Activated T-helper 9 cell treated with anti-CD3 and anti-CD28 coated beads, Interleukin-2, amount 50 U/mL, for 16 hours (primary cell): ENCODE results near the gene ZCCHC10.
A peak's percentile ranks its signal among the peaks of the same experiment; 100 is the strongest.
"Not testable (repeated sequence)": the region's sequence is repeated elsewhere in the genome, so short reads cannot be mapped to it uniquely, and the experiment has no call there.

Experiments used
- DNase-seq: peaks from one replicate; pipeline ENCODE4 v3.0.0-alpha.2; 2020; ENCODE audit warnings: low read depth

The ZCCHC10 gene

DNA sequence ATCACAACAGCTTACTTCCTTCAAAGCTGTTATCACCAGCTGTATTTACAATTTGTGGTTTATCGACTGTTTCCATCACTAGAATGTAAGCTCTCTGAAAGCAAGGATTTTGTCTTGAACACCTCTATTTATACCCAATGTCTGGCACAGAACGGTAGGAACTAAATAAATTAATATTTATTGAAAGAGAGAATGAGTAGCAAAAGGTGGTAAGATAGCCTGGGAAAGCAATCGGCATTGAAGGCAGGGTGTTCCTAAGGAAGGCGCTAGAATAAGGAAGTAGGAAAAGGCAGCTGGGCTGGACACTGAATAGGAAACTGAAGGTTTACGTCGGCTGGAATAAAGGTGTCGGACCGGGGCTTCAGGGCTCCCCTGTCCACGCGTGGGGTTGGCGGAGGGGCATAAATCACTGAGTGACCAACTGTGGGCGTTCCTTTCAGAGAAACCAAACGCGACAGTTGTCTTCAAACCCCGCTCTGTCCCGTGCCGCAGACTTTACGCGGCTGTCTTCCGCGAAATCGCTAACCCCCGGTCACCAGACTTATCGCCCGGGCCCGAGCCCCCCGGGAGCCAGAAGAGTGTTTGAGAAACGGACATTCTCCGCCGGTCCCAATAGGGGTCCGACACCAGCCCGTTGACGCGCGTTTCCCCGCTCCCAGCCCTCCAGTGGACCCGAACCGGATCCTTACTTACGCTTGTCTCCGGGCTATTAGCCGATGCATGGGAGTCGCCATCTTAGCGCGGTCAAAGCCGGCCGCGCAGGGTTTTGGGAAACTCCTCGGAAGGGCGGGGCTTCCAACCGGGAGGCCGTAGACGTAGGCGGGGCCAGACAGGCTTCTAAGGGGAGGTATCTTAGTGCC lies at the start of gene ZCCHC10:
Gene ZCCHC10 (minus strand): TSS at position 746 of the 860 bp plus-strand sequence. CDS start 12 bp downstream, at position 734.
- peak; percentile 87 for DNase-seq

DNA sequence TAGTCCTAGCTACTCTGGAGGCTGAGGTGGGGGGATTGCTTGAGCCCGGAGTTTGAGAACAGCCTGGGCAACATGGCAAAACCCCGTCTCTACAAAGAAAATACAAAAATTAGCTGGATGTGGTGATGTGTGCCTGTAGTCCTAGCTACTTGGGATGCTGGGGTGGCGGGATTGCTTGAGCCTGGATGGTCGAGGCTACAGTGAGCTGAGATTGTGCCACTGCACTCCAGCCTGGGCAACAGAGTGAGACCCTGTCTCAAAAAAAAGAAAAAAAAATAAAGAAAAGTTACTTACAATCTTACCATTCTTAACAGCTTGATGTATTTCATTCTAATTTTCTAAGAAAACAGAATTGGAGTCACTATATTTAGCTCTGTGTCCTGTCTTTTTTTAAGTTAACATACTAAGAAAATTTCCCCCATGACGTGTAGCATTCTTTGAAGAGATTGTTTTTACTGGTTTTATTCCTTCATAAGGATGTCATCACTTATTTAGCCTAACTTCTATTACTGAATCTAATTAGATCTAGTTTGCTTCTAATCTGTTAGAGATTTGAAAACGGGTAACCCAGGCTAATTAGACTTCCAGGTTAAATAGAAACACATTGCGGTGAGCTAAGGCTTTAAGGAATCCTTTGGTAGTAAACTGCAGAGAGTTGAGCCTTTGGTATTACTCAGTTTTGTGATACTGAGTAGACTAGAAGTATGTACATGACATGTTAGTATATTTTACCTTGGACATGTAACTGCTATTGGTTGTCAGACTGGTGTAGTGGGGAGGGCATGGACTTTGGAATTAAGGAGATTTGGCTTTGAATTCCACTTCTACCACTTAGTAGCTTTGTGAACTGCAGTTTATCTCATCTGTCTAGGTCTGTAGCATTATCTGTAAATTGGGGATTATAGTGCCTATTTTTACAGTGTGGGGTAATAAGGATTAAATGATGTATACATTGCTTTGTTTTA lies 49.5 kb upstream of the ZCCHC10 start:
- DNase-seq: no peak

DNA sequence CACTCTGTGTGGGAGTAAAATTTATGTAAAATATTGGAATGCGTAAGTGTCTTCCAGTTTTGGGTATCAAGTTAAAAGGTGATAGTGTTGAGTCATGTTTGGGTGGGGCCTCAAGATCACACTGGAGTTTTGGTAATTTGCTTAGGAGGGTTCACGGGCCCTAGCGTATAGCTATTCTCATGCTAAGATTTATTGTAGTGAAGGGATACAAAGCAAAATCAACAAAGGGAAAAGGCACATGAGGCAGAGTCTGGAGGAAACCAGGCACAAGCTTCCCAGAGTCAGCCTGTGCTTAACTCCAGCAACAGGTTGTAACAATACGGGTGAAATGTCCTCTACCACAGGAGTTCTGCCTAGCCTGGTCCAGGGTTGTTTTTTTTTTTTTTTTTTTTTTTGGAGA lies 45.7 kb upstream of the ZCCHC10 start:
- no peak for DNase-seq

DNA sequence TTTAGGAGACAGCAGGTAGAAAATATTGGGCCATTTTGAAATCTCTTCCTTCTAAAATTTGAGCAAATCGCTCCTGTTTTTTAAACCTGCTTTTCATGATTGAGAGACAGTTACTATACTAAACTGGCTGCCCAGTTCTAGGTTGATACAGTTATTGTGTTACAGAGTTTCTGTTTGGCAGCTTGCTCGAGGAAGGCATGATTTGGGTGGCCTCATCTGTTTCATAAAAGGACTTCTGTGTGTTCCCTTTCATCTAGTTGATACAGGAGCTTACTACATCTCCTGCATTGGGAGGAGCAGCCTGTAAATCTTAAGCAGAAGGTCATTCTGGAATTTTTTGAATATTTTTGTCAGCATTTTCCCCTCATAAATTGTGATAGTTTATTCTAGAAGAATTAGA lies 39.7 kb upstream of the ZCCHC10 start:
- no peak for DNase-seq

DNA sequence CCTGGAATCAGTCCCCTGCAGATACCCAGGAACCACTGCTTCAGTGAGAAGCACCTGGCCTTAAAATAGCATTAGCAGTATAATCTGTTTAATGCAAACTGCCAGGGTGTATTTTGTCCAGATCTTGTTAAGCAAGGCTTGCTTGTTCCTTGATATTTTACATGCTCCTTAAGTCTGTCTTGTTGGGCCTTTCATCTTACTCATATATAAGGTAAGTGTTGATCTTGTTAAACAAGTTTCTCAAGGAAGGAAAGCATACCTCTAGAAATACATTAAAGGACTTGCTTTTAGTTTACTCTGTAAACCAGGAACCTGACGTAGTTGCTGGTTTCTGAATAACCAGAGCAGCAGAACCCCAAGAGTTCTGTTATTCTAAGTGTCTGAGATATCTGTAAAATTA lies 39.1 kb upstream of the ZCCHC10 start:
- DNase-seq: no peak

DNA sequence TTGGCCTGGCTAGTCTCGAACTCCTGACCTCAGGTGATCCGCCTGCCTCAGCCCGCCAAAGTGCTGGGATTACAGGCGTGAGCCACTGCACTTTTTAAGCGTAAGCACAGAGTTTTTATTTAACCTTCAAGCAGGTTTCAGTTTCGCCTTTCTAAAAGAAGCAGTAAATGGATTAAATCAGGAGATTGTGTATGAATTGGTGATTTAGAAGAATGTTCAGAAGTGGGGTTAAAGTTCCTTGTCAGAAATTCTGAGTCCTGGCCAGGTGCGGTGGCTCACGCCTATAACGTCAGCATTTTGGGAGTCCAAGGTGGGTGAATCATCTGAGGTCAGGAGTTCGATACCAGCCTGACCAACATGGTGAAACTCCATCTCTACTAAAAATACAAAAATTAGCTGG lies 37.6 kb upstream of the ZCCHC10 start:
- DNase-seq: no peak

DNA sequence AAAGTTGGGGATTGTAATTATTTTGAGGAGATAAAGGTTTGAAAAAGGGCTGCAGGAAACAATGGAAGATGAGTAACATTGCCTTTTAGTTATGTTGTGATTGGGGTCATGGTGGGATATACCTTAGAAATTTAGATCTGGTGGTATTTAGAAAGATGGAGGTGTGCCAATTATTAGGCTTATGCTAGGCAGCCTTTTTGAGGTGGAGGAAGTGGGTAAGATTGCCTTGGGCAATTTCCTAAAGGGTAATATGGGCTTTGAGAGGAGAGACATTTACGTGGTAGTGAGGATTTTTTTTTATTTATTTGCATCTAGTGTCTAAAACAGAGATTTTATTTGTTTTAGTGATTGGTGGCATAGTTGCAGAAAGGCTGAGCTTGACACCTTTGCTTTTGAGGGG lies 35.9 kb upstream of the ZCCHC10 start:
- DNase-seq: no peak

DNA sequence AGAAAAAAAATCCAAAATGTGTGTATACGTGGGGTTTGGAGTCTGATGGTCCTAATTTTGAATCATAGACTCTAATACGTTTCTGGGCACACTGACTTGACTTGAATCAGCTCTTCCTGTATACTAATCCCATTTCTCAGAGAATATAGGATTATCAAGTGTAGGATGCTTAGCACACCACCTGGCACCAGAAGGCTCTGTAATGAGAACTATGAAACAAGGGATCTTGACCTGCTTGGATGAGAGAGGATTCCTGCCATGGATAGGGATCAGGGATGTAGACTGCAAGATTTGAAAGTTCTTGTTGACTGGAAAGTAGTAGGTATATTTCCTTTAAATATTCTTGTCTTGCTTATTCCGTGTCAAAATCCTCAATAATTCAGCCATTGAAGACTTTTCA lies 33.3 kb upstream of the ZCCHC10 start:
- DNase-seq: no peak

DNA sequence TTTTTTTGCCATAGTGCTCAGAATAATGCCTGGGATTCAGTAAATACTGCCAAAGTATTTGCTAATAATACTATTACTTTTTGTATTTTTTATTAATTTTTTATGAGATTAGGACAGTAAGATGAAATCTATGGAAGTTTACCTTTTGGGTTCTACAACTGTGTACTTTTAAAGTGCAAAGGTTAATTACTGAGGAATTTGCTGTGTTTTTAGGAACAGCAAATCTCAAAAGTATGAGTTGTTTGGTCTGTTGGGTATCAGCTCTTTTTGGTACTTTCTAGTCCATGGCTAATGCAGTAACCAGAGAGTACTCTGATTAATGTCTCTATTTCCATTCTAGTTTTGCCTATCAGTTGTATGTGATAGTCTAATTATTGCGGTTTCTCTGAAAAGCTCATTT lies 30.5 kb upstream of the ZCCHC10 start:
- DNase-seq: no peak

DNA sequence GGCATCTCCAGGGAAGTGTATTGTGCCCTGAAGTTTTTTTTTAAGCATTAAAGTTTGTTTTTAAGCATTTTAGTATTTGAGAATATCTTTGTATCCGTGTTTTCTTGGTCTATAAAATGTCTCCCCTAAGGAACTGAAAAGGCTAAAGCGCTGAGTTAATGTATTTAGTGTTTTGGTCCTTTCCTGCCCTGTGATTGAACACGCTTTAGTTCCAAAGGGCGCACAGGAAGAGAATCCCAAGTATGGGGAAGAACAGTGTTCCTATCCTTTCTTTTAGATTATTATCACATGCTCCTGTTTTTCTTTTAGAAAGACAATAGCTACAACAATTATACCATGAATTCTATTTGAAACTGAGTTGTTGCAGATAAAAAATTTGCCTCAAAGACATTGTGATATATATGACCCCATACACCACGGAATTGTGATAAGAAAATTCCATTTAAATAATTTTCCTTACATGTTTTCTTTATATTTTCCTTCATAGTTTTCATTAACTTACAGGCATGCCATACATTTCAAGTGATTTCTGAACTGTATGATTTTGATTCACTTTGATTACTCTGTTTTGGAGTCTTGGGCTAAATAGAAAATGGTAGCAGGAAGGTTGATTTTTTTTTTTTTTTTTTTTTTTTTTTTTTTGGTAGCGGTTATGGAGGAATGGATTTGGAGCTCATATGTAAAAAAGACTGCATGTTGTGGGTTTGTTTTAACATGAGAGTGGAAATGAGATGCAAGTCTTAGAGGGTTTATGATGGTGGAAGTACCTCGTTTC lies 28.5 kb upstream of the ZCCHC10 start:
- DNase-seq: no peak

DNA sequence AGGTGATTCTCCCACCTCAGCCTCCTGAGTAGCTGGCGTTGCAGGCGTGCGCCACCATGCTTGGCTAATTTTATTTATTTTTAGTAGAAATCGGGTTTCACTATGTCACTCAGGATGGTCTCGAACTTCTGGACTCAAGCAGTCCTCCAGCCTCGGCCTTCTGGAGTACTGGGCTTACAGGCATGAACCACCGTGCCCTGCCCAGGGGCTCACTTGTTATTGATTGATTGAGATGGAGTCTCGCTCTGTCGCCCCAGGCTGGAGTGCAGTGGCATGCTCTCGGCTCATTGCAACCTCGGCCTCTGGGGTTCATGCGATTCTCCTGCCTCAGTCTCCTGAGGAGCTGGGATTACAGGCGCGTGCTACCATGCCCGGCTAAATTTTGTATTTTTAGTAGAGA lies 27.1 kb upstream of the ZCCHC10 start:
- no peak for DNase-seq

DNA sequence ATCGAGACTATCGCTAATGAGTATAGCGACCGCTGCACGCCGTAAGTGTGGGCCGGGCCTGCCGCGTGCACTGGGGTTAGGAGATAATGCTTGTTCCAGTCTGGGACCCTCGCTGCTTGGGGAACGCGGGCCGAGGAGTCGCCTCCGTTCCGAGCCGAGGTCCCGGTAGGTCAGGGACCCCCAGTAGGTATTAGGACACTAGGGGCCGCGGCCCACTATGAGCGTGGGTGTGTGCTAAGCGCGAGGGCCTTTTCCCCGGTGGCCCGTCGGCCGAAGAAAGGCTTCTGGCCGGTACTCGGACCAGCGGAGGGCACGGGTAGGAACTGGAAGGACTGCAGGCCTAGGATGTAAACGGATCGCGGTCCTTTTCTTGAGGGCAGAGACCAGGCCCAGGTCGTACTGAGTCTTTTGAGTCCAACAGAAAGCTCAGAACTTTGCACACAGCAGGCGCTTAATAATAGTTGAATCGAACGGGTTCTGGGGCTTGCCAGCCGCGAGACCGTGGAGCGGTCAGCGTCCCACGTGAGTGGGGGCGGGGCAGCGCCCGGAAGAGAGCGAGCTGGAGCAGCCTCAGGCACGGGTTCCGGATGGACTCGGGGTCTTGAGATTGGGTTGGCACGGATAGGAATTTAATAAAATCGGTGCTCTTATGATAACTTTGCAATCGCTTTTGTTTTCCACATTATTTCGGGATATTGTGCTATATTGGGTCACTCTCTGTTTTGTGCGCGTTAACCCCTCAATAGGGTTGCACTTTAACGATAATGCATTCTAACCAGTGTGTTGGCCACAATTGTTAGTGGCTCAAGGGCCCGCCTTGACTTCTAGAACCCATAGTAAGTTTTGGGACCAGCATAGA lies 26.2 kb upstream of the ZCCHC10 start:
- DNase-seq: peak; percentile 36

DNA sequence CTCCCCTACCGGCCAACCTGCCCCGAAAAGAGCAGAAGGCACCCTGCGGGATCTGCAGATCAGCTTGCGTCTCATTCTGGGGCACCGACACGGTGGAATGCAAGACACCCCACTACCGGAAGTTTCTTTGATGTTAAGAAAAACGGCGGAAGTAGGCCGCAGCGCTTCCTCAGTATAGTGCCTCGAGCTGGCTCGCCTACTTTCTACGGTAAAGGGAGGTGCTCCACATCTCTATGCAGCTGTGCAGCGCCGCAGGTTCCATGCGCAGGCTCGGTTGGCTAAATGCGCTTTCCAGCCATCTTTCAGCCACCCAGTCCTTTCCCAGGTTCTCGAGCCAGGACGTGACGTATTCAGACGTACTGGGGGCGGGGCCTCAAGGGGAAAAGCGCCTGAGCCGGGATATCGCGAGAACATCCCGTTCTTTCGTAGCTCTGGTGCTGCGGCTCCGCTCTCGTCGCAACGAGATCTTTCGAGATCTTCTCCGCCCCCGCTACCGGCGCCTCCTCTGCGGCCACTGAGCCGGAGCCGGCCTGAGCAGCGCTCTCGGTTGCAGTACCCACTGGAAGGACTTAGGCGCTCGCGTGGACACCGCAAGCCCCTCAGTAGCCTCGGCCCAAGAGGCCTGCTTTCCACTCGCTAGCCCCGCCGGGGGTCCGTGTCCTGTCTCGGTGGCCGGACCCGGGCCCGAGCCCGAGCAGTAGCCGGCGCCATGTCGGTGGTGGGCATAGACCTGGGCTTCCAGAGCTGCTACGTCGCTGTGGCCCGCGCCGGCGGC lies 25.4 kb upstream of the ZCCHC10 start, which contains the start of gene HSPA4:
Gene HSPA4 (plus strand): TSS at position 472 of the 775 bp plus-strand sequence. CDS start 238 bp downstream, at position 710.
- DNase-seq: peak; percentile 94

DNA sequence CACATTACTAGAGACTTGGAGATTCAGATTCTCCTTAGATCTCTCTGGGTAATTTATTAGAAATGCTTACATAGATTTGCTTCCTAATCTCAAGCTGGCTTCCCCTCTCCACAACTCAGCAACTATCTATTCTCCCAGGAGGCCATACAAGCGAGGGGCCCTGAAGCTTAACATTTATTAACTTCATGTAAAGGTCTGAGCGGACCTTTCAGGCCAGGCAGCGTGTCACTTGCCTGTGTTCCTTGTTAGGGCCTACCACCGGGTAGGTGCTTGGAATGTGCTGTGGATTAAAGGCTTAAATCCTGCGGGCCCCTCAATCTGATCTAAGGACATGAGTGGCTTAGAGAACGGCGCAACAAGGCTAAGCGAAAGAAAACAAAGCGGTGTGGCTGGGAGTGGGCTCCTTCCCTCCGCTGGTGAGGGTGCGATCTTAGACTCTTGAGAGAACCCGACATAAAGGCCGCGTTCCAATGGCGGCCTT lies 24.8 kb upstream of the ZCCHC10 start:
- no peak for DNase-seq

DNA sequence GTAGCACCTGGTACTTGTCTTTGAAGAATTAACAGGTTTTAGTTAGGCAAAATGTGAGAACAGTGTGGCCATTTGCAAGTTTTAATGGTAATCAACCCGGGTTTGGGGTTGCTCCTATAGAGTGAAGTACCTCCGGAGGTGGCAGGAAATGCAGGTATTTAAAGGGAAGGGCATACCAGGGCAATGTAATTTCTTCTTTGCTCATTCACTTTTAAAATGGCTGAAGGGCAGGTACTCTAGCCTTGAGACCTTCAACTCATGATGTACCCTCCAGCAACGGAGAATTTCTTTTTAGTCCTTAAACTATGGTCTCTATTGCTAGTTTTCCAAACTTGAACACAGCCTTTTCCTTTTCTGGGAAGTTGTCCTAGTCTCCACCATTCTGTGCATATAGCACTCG lies 24.2 kb upstream of the ZCCHC10 start:
- DNase-seq: no peak

DNA sequence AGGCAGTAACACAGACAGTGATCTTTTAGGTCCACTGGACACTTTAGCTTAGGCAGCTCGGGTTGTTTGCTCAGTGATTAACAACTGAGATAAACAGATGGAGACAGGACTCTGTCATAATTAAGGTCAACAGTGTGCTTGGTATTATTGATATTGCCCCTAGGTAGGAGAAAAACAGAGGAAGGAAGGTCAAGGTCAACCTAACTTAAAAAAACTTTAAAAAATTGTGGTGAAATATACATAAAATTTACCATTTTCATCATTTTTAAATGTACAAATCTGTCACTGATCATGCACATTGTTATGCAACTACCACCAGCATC lies 23.3 kb upstream of the ZCCHC10 start:
- no peak for DNase-seq

DNA sequence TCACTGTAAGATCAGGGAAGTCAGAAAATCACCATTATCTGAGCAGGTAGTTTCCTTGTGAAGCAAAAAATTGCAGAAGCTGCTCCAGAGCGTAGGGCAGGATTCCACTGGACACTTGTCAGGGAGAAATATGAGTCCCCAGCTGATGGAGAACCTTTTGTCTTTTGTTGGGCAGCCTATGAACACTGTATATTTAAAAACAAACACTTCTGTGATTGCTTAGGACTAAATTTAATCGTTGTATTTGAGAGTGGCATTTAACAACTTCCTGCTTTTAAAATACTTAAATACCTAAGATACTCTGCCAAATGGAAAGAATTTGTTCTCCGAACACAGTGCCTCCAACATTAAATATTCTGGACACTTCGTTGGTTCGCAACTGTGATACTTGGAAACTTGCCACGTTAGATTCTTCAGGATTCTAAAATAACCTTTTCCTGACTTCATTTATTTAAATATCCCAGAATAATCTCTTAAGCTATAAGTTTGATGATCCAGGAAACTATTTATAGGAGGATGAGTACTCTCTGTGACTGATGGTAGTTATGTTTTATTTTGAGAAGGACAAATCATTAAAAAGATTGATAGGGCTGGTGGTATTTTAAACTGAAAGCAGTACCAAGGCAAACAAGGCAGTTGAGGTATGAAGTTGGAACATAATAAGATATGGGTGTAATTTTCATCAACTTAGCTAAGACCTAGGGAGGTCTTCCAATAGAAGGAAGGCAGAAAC lies 22.8 kb upstream of the ZCCHC10 start:
- no peak for DNase-seq

DNA sequence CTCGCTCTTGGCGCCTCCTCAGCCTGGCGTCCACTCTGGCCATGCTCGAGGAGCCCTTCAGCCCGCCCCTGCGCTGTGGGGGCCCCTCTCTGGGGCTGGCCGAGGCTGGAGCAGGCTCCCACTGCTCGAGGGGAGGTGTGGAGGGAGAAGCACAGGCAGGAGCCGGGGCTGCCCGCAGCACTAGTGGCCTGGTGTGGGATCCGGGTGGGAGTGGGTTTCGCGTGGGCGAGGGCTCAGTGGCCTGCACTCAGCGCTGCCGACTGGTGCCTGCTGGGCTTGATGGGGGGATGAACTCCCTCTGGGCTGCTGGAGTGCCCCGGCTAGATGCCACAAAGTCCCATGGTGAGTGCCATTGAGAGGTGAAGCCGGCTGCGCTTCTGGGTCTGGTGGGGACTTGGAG lies 21.1 kb upstream of the ZCCHC10 start:
- no peak for DNase-seq

DNA sequence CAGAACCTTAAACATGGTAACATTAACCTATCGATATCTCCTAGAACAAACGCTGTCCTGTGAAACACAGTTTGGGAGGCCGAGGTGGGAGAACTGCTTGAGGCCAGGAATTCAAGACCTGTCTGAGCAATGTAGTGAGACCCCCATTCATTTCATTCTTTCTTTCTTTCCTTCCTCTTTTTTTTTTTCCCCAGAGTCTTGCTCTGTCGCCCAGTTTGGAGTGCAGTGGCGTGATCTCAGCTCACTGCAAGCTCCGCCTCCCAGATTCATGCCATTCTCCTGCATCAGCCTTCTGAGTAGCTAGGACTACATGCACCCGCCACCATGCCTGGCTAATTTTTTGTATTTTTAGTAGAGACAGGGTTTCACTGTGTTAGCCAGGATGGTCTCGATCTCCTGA lies 20.2 kb upstream of the ZCCHC10 start:
- not testable (repeated sequence) for DNase-seq

DNA sequence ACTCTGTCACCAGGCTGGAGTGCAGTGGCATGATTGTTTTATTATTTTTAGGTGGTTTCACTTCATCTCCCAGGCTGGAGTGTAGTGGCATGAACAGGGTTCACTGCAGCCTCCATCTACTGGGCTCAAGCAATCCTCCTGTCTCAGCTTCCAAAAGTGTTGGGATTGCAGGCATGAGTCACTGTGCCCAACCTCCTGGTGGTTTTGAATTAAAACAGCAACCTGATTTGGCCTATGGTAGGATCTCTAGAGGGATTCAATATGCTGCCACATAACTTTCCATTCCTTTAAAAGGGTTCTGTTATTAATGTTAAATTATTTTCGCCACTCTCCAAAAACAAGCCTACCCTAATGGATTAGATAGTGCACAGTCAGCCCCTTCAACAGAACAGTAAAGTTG lies 15.6 kb upstream of the ZCCHC10 start:
- no peak for DNase-seq
